ENCODE measurements around the gene P2RY2.

GRCh38 chr11:73262851-73263495, 44.9 kb downstream of the P2RY2 start:
- no peak for TF ChIP-seq CTCF (IDR thresholded peaks at IDR 0.05)
- TF ChIP-seq POLR2A (IDR thresholded peaks at IDR 0.05): no peak

Measured in heart left ventricle (tissue), 13 donors.